Panc1 (cell line): ENCODE data around the gene IGLL5.

Experiments
- CTCF ChIP-seq: fragments of 450-650 bp; IDR thresholded peaks from 2 replicates; pipeline ENCODE4 v1.5.1; 2017; ENCODE audit warnings: mild to moderate bottlenecking
- POLR2AphosphoS5 ChIP-seq: IDR thresholded peaks from 2 replicates; pipeline ENCODE4 v1.6.1; 2012; ENCODE audit warnings: mild to moderate bottlenecking, low read depth, low read length, moderate library complexity
- REST ChIP-seq, 2 experiments: IDR thresholded peaks; 2 replicates each; pipeline ENCODE4 v1.6.1; 2011 to 2012; ENCODE audit warnings: low read depth in 2 of 2, control low read depth in 1 of 2, low read length in 1 of 2, mild to moderate bottlenecking in 1 of 2, moderate library complexity in 1 of 2; ENCODE audit not compliant: insufficient read depth in 1 of 2
- SIN3A ChIP-seq: IDR thresholded peaks from 2 replicates; pipeline ENCODE4 v1.6.1; 2012; ENCODE audit warnings: low read depth, mild to moderate bottlenecking, low read length, moderate library complexity, borderline replicate concordance; ENCODE audit not compliant: insufficient read depth
- TCF7L2 ChIP-seq: IDR thresholded peaks from 2 replicates; pipeline ENCODE4 v1.6.1; 2011; ENCODE audit warnings: mild to moderate bottlenecking, low read depth, low read length, inconsistent platforms

- no peak for TF ChIP-seq CTCF
- TF ChIP-seq REST (IDR thresholded peaks at IDR 0.05; ENCODE audit: insufficient read depth in 1 of 2, low read depth in 2 of 2, low read length in 1 of 2), result no peak
- TF ChIP-seq TCF7L2, result no peak
- no peak for TF ChIP-seq POLR2AphosphoS5
- TF ChIP-seq SIN3A, result no peak
These were observed 35.3 kb downstream of the IGLL5 start for GRCh38 chr22:22922954-22923319.
